HT-29 (cell line): ENCODE data around the gene TMEM38A. TPM values are rescaled to one million over a fixed set of nuclear protein-coding genes. Genes with fewer than 3 reads are reported as not detected.

Source experiments
- small RNA-seq: library from RNA; depleted of rRNA; stranded (forward); fragments of <200 nt; gene quantifications from one replicate; pipeline ENCODE3, GENCODE V24; 2014
- total RNA-seq: library from RNA; depleted of rRNA; stranded (reverse); fragments of >200 nt; shearing (Covaris generic); gene quantifications from 2 replicates; pipeline ENCODE4 v1.2.3, GENCODE V29; 2014; rRNA removed

Gene TMEM38A
- total RNA-seq, 1 experiment from 2014 or later = 14.2 TPM

Small RNA genes within 50 kb of the gene (small RNA-seq; reads per million reads assigned to genes)
- gene AC008737.2 = not detected

Other genes with a start within 250 kb of the TMEM38A start
- gene EPS15L1, start 189.2 kb upstream of the TMEM38A start, total RNA-seq = 5.0 and 10.4 TPM in 2 replicates
- 0.05 and 0.20 TPM in 2 replicates for gene CALR3, start 165.0 kb upstream of the TMEM38A start, total RNA-seq
- 0.81 and 4.5 TPM in 2 replicates for gene C19orf44, start 164.7 kb upstream of the TMEM38A start, total RNA-seq
- 8.8 and 10.7 TPM in 2 replicates for gene CHERP, start 118.7 kb upstream of the TMEM38A start, total RNA-seq
- gene SLC35E1, start 88.7 kb upstream of the TMEM38A start, total RNA-seq = 16.8 and 23.4 TPM in 2 replicates
- gene MED26, start 32.9 kb upstream of the TMEM38A start, total RNA-seq = 9.6 and 12.5 TPM in 2 replicates
- 32.7 and 33.9 TPM in 2 replicates for gene SMIM7, start 995 bp upstream of the TMEM38A start, total RNA-seq
- 0.70 and 0.89 TPM in 2 replicates for gene NWD1, start 58.7 kb downstream of the TMEM38A start, total RNA-seq
- 15.1 and 23.8 TPM in 2 replicates for gene SIN3B, start 168.3 kb downstream of the TMEM38A start, total RNA-seq
- gene F2RL3, start 227.9 kb downstream of the TMEM38A start, total RNA-seq = not detected in 2 replicates